Gastroesophageal sphincter (tissue), 4 donors: ENCODE data around the gene KCTD8. TPM values are rescaled to one million over a fixed set of nuclear protein-coding genes. Genes with fewer than 3 reads are reported as not detected.

Experiments
- ATAC-seq: fragments of 150-250 bp; one replicate; pipeline ENCODE4 v1.9.1; 2016; ENCODE audit warnings: mild to moderate bottlenecking, moderate library complexity
- H3K27ac ChIP-seq, 4 donors: fragments of 200-600 bp; sonication (generic) in 3 of 4; 1 replicate in 3 of 4; 2 replicates in 1 of 4; pipeline ENCODE4 v1.5.1; 2016 to 2019
- H3K27me3 ChIP-seq: fragments of 200-600 bp; sonication (generic); one replicate; pipeline ENCODE4 v1.5.1; 2019
- H3K36me3 ChIP-seq, 2 donors: fragments of 200-600 bp; sonication (generic); one replicate each; pipeline ENCODE4 v1.5.1; 2019; ENCODE audit warnings: control low read depth in 1 of 2
- H3K4me1 ChIP-seq, 3 donors: fragments of 200-600 bp; sonication (generic); 1 replicate in 2 of 3; 2 replicates in 1 of 3; pipeline ENCODE4 v1.5.1; 2016 to 2019; ENCODE audit warnings: control low read depth in 2 of 3
- H3K4me3 ChIP-seq, 2 donors: fragments of 200-600 bp; sonication (generic); one replicate each; pipeline ENCODE4 v1.5.1; 2019; ENCODE audit warnings: mild to moderate bottlenecking in 1 of 2, moderate library complexity in 1 of 2
- H3K9me3 ChIP-seq, 3 donors: fragments of 200-600 bp; sonication (generic); one replicate each; pipeline ENCODE4 v1.5.1; 2017 to 2019; ENCODE audit warnings: control low read depth in 2 of 3
- EP300 ChIP-seq: sonication (generic); formaldehyde crosslinking; IDR thresholded peaks from one replicate; pipeline ENCODE4 v1.6.1; 2017; ENCODE audit warnings: antibody characterized with exemption, mild to moderate bottlenecking
- POLR2A ChIP-seq, 2 donors: fragments of 450-650 bp; IDR thresholded peaks; one replicate each; pipeline ENCODE4 v1.6.1; 2017; ENCODE audit warnings: antibody characterized with exemption in 2 of 2, mild to moderate bottlenecking in 2 of 2, moderate library complexity in 1 of 2
- POLR2AphosphoS5 ChIP-seq: sonication (generic); formaldehyde crosslinking; IDR thresholded peaks from one replicate; pipeline ENCODE4 v1.6.1; 2017; ENCODE audit warnings: antibody characterized with exemption
- WGBS, 2 donors: methylation state at CpG; one replicate each; pipeline ENCODE4 v1.1.5; 2018; ENCODE audit warnings: low coverage in 1 of 2; 5-methylcytosine and 5-hydroxymethylcytosine counted together
- total RNA-seq, 4 donors: library from RNA; depleted of rRNA; stranded (reverse); fragments of >200 nt; gene quantifications; one replicate each; pipeline ENCODE4 v1.1.0, GENCODE V29; 2016
- TF ChIP-seq, protein P1 (sequence below), 4 experiments: fragments of 200-600 bp in 2 of 4; fragments of 450-650 bp in 2 of 4; sonication (generic) in 1 of 4; IDR thresholded peaks; one replicate each; pipeline ENCODE4 v1.5.1; 2017 to 2019; ENCODE audit warnings: antibody characterized with exemption in 4 of 4, mild to moderate bottlenecking in 2 of 4, moderate library complexity in 2 of 4

Gene KCTD8
- total RNA-seq, 4 donors from 2014 or later = 0.89 to 4.4 (median 2.4) TPM

GRCh38 chr4:44446191-44446590 lies 2.4 kb downstream of the KCTD8 start:
- Histone ChIP-seq H3K27ac (no peak overlapping the region), H3K27me3 (peaks cover 36% of the 10 kb centered on the region), H3K9me3 (no peaks in the 10 kb centered on the region), H3K36me3 (no peaks in the 10 kb centered on the region), H3K4me3 (peak overlapping the region; percentile 47 to 64), H3K4me1 (peaks cover 0 to 38% (median 0%) of the 10 kb centered on the region in 3 donors)
- WGBS, 2 donors = 0 to 11% methylated on average over 2 to 4 of the region's 4 CpGs
- ATAC-seq = no peak
- TF ChIP-seq POLR2AphosphoS5 (no peak), POLR2A (IDR thresholded peaks at IDR 0.05) (no peak), EP300 (no peak)
- TF ChIP-seq, protein P1, sequence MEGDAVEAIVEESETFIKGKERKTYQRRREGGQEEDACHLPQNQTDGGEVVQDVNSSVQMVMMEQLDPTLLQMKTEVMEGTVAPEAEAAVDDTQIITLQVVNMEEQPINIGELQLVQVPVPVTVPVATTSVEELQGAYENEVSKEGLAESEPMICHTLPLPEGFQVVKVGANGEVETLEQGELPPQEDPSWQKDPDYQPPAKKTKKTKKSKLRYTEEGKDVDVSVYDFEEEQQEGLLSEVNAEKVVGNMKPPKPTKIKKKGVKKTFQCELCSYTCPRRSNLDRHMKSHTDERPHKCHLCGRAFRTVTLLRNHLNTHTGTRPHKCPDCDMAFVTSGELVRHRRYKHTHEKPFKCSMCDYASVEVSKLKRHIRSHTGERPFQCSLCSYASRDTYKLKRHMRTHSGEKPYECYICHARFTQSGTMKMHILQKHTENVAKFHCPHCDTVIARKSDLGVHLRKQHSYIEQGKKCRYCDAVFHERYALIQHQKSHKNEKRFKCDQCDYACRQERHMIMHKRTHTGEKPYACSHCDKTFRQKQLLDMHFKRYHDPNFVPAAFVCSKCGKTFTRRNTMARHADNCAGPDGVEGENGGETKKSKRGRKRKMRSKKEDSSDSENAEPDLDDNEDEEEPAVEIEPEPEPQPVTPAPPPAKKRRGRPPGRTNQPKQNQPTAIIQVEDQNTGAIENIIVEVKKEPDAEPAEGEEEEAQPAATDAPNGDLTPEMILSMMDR (IDR thresholded peaks at IDR 0.05) = no peak

GRCh38 chr4:44438687-44439086 lies 9.9 kb downstream of the KCTD8 start:
- no peak overlapping the region for H3K27ac ChIP-seq
- H3K9me3 ChIP-seq = no peaks in the 10 kb centered on the region
- no peaks in the 10 kb centered on the region for H3K4me1 ChIP-seq
- no peaks in the 10 kb centered on the region for H3K36me3 ChIP-seq
- no peaks in the 10 kb centered on the region for H3K27me3 ChIP-seq
- no peak for TF ChIP-seq POLR2AphosphoS5
- TF ChIP-seq EP300 = no peak
- no peak for TF ChIP-seq POLR2A (IDR thresholded peaks at IDR 0.05)
- TF ChIP-seq, protein P1 (IDR thresholded peaks at IDR 0.05) = no peak
- no peak for ATAC-seq
- no peak overlapping the region for H3K4me3 ChIP-seq

GRCh38 chr4:44434247-44434646 lies 14.4 kb downstream of the KCTD8 start:
- no peak for TF ChIP-seq POLR2A (IDR thresholded peaks at IDR 0.05)
- TF ChIP-seq POLR2AphosphoS5 = no peak
- TF ChIP-seq, protein P1 (IDR thresholded peaks at IDR 0.05) = no peak
- no peak for TF ChIP-seq EP300
- H3K4me3 ChIP-seq = no peak overlapping the region
- WGBS, 2 donors = 85 to 88% methylated on average over 2 of the region's 2 CpGs
- no peaks in the 10 kb centered on the region for H3K36me3 ChIP-seq
- ATAC-seq = no peak
- H3K9me3 ChIP-seq = no peaks in the 10 kb centered on the region
- H3K27me3 ChIP-seq = no peaks in the 10 kb centered on the region
- no peak overlapping the region for H3K27ac ChIP-seq
- no peaks in the 10 kb centered on the region for H3K4me1 ChIP-seq

DNA sequence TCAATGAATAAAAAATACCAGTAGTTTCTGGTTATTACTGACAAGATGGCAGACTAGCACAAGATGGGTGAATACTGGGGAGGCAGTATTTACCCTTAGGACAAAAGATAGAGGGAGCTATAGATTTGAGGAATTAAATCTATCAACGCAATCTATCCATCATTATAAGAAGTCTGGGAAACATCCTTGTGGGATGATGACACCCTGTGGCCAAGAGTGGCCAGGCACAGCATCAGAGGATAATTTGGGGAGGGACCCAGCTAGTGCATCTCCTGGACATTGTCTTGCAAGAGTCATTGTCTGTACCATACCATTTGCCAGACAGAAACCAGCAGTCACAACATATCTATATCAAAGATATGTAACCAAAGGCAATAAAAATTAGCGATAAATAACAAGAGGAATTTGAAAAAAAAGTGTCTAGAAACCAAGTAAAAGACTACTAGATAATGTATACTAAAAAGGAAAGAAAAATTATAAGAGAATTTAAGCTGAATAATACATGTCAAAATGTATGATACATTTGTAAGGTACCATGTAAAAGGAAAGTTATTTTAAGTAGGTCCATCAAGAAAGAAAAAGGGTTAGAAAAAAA lies 22.9 kb downstream of the KCTD8 start:
- 51 to 66% methylated on average over 2 of the region's 2 CpGs for WGBS, 2 donors
- no peak for ATAC-seq

GRCh38 chr4:44422912-44423311 lies 25.7 kb downstream of the KCTD8 start:
- H3K9me3 ChIP-seq = no peaks in the 10 kb centered on the region
- no peaks in the 10 kb centered on the region for H3K27me3 ChIP-seq
- no peak overlapping the region for H3K4me3 ChIP-seq
- whole genome bisulfite sequencing, 2 donors = 20 to 50% methylated on average over 1 of the region's 1 CpG
- TF ChIP-seq POLR2AphosphoS5 (no peak), EP300 (no peak), POLR2A (IDR thresholded peaks at IDR 0.05) (no peak)
- TF ChIP-seq, protein P1 (IDR thresholded peaks at IDR 0.05) = no peak
- no peaks in the 10 kb centered on the region for H3K36me3 ChIP-seq
- H3K4me1 ChIP-seq = no peaks in the 10 kb centered on the region
- no peak overlapping the region for H3K27ac ChIP-seq
- ATAC-seq = peak; percentile 22

More for the DNA sequence above, 22.9 kb downstream of the KCTD8 start:
- Histone ChIP-seq H3K9me3 (no peaks in the 10 kb centered on the region), H3K4me1 (no peaks in the 10 kb centered on the region), H3K36me3 (no peaks in the 10 kb centered on the region), H3K4me3 (no peak overlapping the region), H3K27ac (no peak overlapping the region), H3K27me3 (no peaks in the 10 kb centered on the region)
- no peak for TF ChIP-seq EP300
- TF ChIP-seq, protein P1 (IDR thresholded peaks at IDR 0.05) = peak in 1 of 4 experiments; percentile 30
